HG03159 (cell line): ENCODE measurements around the gene CD8B.

Source experiments
- ATAC-seq: cut with Tn5 transposase; IDR thresholded peaks from one replicate; pipeline ENCODE4 v1.9.1; 2021; ENCODE audit warnings: mild to moderate bottlenecking, moderate library complexity; ENCODE audit not compliant: unreplicated experiment

CD8B gene

DNA sequence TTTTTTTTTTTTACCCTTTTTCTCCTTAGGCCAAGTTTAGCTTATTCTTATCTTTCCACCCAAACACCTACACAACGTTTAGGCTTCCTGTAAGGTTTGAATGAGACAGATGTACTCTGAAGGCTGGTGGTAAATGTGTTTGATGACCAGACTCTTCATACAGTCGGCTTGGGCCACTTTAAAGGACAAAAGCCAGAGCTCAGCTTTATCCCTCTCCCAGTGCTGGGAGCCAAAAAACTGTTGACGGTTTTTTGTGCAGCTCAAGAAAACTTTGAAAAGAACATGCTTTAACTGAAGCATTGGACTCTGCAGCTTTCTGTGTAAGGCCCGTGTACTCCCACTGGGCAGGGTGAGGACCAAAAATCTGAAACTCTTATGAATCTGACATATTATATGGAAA is 86.3 kb downstream of the CD8B start:
- ATAC-seq: no peak

DNA sequence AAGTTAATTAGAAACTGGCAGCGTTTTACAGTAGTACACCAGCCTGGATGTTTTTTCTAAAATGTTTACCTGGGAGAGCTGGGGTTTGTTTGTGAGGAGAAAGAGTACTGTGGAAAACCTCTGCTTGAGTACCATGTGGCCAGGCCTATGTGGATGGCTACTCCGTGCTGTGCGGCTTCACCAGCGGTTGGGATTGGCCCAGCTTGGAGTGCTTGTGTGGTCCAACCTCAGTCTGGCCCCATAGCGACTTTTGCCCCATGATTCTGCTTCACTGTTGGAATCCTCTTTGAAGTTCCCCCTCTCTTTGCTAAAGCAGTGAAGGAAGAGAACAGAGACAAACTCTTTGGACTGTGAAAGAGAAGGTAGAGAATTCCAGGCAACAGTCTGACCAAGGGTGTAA is 86.8 kb downstream of the CD8B start:
- no peak for ATAC-seq

DNA sequence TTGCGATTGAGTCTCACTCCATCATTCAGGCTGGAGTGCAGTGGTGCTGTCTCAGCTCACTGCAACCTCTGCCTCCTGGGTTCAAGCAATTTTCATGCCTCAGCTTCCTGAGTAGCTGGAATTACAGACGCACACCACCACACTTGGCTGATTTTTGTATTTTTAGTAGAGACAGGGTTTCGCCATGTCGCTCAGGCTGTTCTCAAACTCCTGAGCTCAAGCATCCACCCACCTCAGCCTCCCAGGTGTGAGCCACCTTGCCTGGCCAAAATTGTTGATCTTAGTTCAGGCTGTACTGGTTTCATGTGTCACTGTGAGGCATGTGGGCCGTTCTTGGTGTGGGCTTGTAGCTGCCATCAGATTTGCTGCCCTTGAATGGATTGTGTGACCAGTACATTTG is 89.1 kb downstream of the CD8B start:
- no peak for ATAC-seq

GRCh38 chr2:86770816-86771301 is 90.8 kb downstream of the CD8B start:
- no peak for ATAC-seq

- ATAC-seq: no peak
Measured at GRCh38 chr2:86769838-86770237, 91.8 kb downstream of the CD8B start.

DNA sequence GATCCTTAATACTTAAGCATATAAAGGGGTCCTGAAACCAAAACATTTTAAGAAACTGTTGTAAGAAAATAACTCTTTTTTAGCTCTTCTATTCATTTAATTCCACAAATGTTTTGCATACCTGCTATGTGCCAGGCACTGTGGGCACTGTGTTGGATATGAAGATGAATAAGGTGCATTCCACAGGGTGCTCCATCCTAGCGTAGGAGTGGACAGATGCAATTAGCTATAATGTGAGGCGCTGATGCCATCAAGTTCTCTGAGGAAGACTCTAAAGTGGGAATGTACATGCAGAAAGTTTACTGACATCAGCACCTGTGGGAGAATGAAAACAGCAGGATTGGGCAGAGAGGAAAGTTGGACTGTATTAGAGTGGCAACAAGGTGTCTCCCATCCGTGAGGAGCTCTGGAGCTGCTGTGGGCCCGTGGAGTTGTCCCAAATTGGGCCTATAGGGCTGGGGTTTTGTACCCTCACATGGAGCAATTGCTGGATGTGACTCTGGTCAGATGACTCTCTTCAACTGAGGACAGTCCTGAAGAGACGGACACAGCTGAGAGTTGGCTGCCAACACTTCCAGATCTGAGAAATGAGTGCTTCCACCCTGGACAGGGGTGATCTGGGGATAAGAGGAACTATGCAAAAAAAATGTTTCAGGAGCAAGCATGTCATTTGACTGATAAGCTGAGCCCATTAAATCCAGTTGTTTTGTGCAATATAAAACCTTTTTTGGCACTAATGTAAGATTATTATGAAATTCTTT is 93.3 kb downstream of the CD8B start:
- no peak for ATAC-seq
